Mesenchymal stem cell (in vitro differentiated cells and primary cell): ENCODE measurements around the gene ALKAL2.

Source experiments
- DNase-seq: peaks from one replicate; pipeline ENCODE4 v3.0.0-alpha.2; 2013
- H2AFZ ChIP-seq: one replicate; pipeline ENCODE4 v1.6.1; 2013; ENCODE audit warnings: low read depth, mild to moderate bottlenecking, control low read depth, inconsistent platforms, low read length, moderate library complexity
- H2AK5ac ChIP-seq: 2 replicates; pipeline ENCODE4 v1.6.1; 2013; ENCODE audit warnings: low read length, moderate library complexity, mild to moderate bottlenecking, inconsistent platforms; ENCODE audit not compliant: severe bottlenecking
- H2BK120ac ChIP-seq: one replicate; pipeline ENCODE4 v1.6.1; 2013; ENCODE audit warnings: low read depth, mild to moderate bottlenecking, inconsistent platforms, low read length, moderate library complexity
- H2BK12ac ChIP-seq, 2 experiments: one replicate each; pipeline ENCODE4 v1.6.1; 2013; ENCODE audit warnings: inconsistent platforms in 2 of 2, low read length in 2 of 2, mild to moderate bottlenecking in 2 of 2, moderate library complexity in 2 of 2, control low read depth in 1 of 2
- H2BK15ac ChIP-seq: one replicate; pipeline ENCODE4 v1.6.1; 2013; ENCODE audit warnings: mild to moderate bottlenecking, low read depth, inconsistent platforms; ENCODE audit not compliant: poor library complexity, severe bottlenecking
- H2BK5ac ChIP-seq: 2 replicates; pipeline ENCODE4 v1.6.1; 2013; ENCODE audit warnings: low read depth, mild to moderate bottlenecking, low read length, control low read depth, inconsistent platforms; ENCODE audit not compliant: poor library complexity, severe bottlenecking
- H3K14ac ChIP-seq, 2 experiments: one replicate each; pipeline ENCODE4 v1.6.1; 2013; ENCODE audit warnings: inconsistent platforms in 2 of 2, low read length in 2 of 2, control low read depth in 1 of 2, mild to moderate bottlenecking in 1 of 2, moderate library complexity in 1 of 2
- H3K18ac ChIP-seq, 2 experiments: one replicate each; pipeline ENCODE4 v1.6.1; 2013; ENCODE audit warnings: inconsistent platforms in 2 of 2, low read length in 2 of 2, control low read depth in 1 of 2, low read depth in 1 of 2, mild to moderate bottlenecking in 1 of 2
- H3K23ac ChIP-seq, 2 experiments: one replicate each; pipeline ENCODE4 v1.6.1; 2013; ENCODE audit warnings: inconsistent platforms in 2 of 2, low read length in 2 of 2, mild to moderate bottlenecking in 2 of 2, moderate library complexity in 2 of 2, control low read depth in 1 of 2
- H3K27ac ChIP-seq: 2 replicates; pipeline ENCODE4 v1.5.1; 2013; ENCODE audit warnings: mild to moderate bottlenecking, moderate library complexity, low read length, control low read depth, inconsistent platforms; ENCODE audit not compliant: poor library complexity, severe bottlenecking
- H3K27me3 ChIP-seq, 2 experiments: 2 replicates each; pipeline versions ENCODE4 v1.6.1 to v1.7.0; 2013; ENCODE audit warnings: low read length in 2 of 2, mild to moderate bottlenecking in 2 of 2, moderate library complexity in 2 of 2, control low read depth in 1 of 2, inconsistent platforms in 1 of 2; ENCODE audit not compliant: control insufficient read depth in 1 of 2, insufficient read depth in 1 of 2
- H3K36me3 ChIP-seq, 2 experiments: 2 replicates each; pipeline versions ENCODE4 v1.6.1 to v1.7.0; 2013; ENCODE audit warnings: low read length in 2 of 2, control low read depth in 1 of 2, inconsistent platforms in 1 of 2, low read depth in 1 of 2, mild to moderate bottlenecking in 1 of 2; ENCODE audit not compliant: insufficient read depth in 2 of 2, control insufficient read depth in 1 of 2
- H3K4ac ChIP-seq, 2 experiments: one replicate each; pipeline ENCODE4 v1.6.1; 2013; ENCODE audit warnings: inconsistent platforms in 2 of 2, low read length in 2 of 2, mild to moderate bottlenecking in 2 of 2, moderate library complexity in 2 of 2, control low read depth in 1 of 2, low read depth in 1 of 2
- H3K4me1 ChIP-seq: 2 replicates; pipeline ENCODE4 v1.6.1; 2013; ENCODE audit warnings: low read depth, low read length, control low read depth; ENCODE audit not compliant: control insufficient read depth, insufficient read depth
- H3K4me2 ChIP-seq: 2 replicates; pipeline ENCODE4 v1.6.1; 2013; ENCODE audit warnings: low read length, mild to moderate bottlenecking, inconsistent platforms; ENCODE audit not compliant: poor library complexity, severe bottlenecking
- H3K4me3 ChIP-seq, 2 experiments: 2 replicates each; pipeline versions ENCODE4 v1.5.1 to v1.7.0; 2013; ENCODE audit warnings: low read length in 2 of 2, mild to moderate bottlenecking in 2 of 2, control low read depth in 1 of 2, low read depth in 1 of 2; ENCODE audit not compliant: insufficient read depth in 1 of 2
- H3K79me1 ChIP-seq: replicated peaks from 2 replicates; pipeline ENCODE4 v1.6.1; 2013; ENCODE audit warnings: mild to moderate bottlenecking, control low read depth, low read length, inconsistent platforms; ENCODE audit not compliant: poor library complexity, severe bottlenecking
- H3K9ac ChIP-seq: 2 replicates; pipeline ENCODE4 v1.7.0; 2013; ENCODE audit warnings: mild to moderate bottlenecking, low read length, moderate library complexity
- H3K9me3 ChIP-seq: 2 replicates; pipeline ENCODE4 v1.7.0; 2013; ENCODE audit warnings: mild to moderate bottlenecking, low read length; ENCODE audit not compliant: control insufficient read depth
- H4K8ac ChIP-seq: one replicate; pipeline ENCODE4 v1.6.1; 2013; ENCODE audit warnings: inconsistent platforms, mild to moderate bottlenecking, low read length, moderate library complexity
- H4K91ac ChIP-seq: one replicate; pipeline ENCODE4 v1.6.1; 2013; ENCODE audit warnings: mild to moderate bottlenecking, low read length, inconsistent platforms
- whole genome bisulfite sequencing: methylation state at CpG from one replicate; pipeline ENCODE4 v1.1.7; 2013; ENCODE audit warnings: mixed read lengths; 5-methylcytosine and 5-hydroxymethylcytosine counted together

ALKAL2 gene

GRCh38 chr2:253202-253638, 34.7 kb downstream of the ALKAL2 start:
- H3K23ac ChIP-seq: no peak overlapping the region
- no peak overlapping the region for H3K4ac ChIP-seq
- H3K14ac ChIP-seq: no peak overlapping the region
- H2BK120ac ChIP-seq: no peak overlapping the region
- no peak overlapping the region for H4K8ac ChIP-seq
- no peaks in the 10 kb centered on the region for H3K4me1 ChIP-seq
- no peaks in the 10 kb centered on the region for H3K79me1 ChIP-seq
- H2BK5ac ChIP-seq: no peak overlapping the region
- H3K18ac ChIP-seq: no peak overlapping the region
- WGBS: 80% methylated on average over 8 of the region's 8 CpGs
- H2BK15ac ChIP-seq: no peak overlapping the region
- no peak overlapping the region for H3K9ac ChIP-seq
- peaks cover 6% of the 10 kb centered on the region for H3K9me3 ChIP-seq
- H3K4me3 ChIP-seq: no peak overlapping the region
- no peak overlapping the region for H2BK12ac ChIP-seq
- H3K27me3 ChIP-seq: no peaks in the 10 kb centered on the region
- H2AK5ac ChIP-seq: no peak overlapping the region
- peaks cover 6 to 41% of the 10 kb centered on the region in 2 experiments for H3K36me3 ChIP-seq
- no peak overlapping the region for H2AFZ ChIP-seq
- DNase-seq: no peak
- no peak overlapping the region for H4K91ac ChIP-seq
- no peak overlapping the region for H3K4me2 ChIP-seq
- no peak overlapping the region for H3K27ac ChIP-seq

GRCh38 chr2:252001-252602, 35.8 kb downstream of the ALKAL2 start:
- Histone ChIP-seq H3K14ac (no peak overlapping the region), H3K18ac (no peak overlapping the region), H2BK5ac (no peak overlapping the region), H3K79me1 (no peaks in the 10 kb centered on the region), H2BK15ac (no peak overlapping the region), H2AK5ac (no peak overlapping the region), H2BK120ac (no peak overlapping the region), H4K91ac (no peak overlapping the region), H3K4me3 (no peak overlapping the region), H3K9me3 (no peaks in the 10 kb centered on the region), H3K4me1 (no peaks in the 10 kb centered on the region), H2BK12ac (no peak overlapping the region), H3K9ac (no peak overlapping the region), H2AFZ (no peak overlapping the region), H3K4me2 (no peak overlapping the region), H3K23ac (no peak overlapping the region), H4K8ac (no peak overlapping the region), H3K27ac (no peak overlapping the region), H3K27me3 (no peaks in the 10 kb centered on the region), H3K4ac (no peak overlapping the region), H3K36me3 (peaks cover 6 to 47% of the 10 kb centered on the region in 2 experiments)
- no peak for DNase-seq
- 93% methylated on average over 6 of the region's 6 CpGs for WGBS

GRCh38 chr2:249538-250042, 38.3 kb downstream of the ALKAL2 start:
- no peak for DNase-seq
- no peak overlapping the region for H3K9ac ChIP-seq

GRCh38 chr2:248724-249123, 39.2 kb downstream of the ALKAL2 start:
- Histone ChIP-seq H3K4ac (no peak overlapping the region), H2BK12ac (no peak overlapping the region), H3K9me3 (no peaks in the 10 kb centered on the region), H3K36me3 (peaks cover 12 to 67% of the 10 kb centered on the region in 2 experiments), H3K18ac (no peak overlapping the region), H3K4me1 (no peaks in the 10 kb centered on the region), H2BK120ac (no peak overlapping the region), H3K14ac (no peak overlapping the region), H2BK5ac (no peak overlapping the region), H2AFZ (no peak overlapping the region), H3K9ac (no peak overlapping the region), H3K79me1 (no peaks in the 10 kb centered on the region), H3K27me3 (no peaks in the 10 kb centered on the region), H4K8ac (no peak overlapping the region), H3K23ac (no peak overlapping the region), H3K27ac (no peak overlapping the region), H4K91ac (no peak overlapping the region), H2AK5ac (no peak overlapping the region), H2BK15ac (no peak overlapping the region), H3K4me2 (no peak overlapping the region), H3K4me3 (no peak overlapping the region)
- no CpG with 5 or more reads among the region's 2 CpGs for WGBS
- DNase-seq: no peak

More at GRCh38 chr2:249538-250042, 38.3 kb downstream of the ALKAL2 start:
- 95% methylated on average over 13 of the region's 15 CpGs for WGBS
- H2AK5ac ChIP-seq: no peak overlapping the region
- no peak overlapping the region for H3K4ac ChIP-seq
- no peak overlapping the region for H4K91ac ChIP-seq
- no peak overlapping the region for H2BK12ac ChIP-seq
- no peak overlapping the region for H3K18ac ChIP-seq
- no peak overlapping the region for H2BK5ac ChIP-seq
- H3K4me2 ChIP-seq: no peak overlapping the region
- H3K4me1 ChIP-seq: no peaks in the 10 kb centered on the region
- no peaks in the 10 kb centered on the region for H3K79me1 ChIP-seq
- H3K9me3 ChIP-seq: no peaks in the 10 kb centered on the region
- no peaks in the 10 kb centered on the region for H3K27me3 ChIP-seq
- no peak overlapping the region for H3K23ac ChIP-seq
- H3K27ac ChIP-seq: no peak overlapping the region
- no peak overlapping the region for H3K4me3 ChIP-seq
- H4K8ac ChIP-seq: no peak overlapping the region
- no peak overlapping the region for H3K14ac ChIP-seq
- H3K36me3 ChIP-seq: peaks cover 11 to 62% of the 10 kb centered on the region in 2 experiments
- H2BK15ac ChIP-seq: no peak overlapping the region
- H2AFZ ChIP-seq: no peak overlapping the region
- H2BK120ac ChIP-seq: no peak overlapping the region
